NCI-H526 treated with DMSO at 0.1 percent for 48 hours (cell line): ENCODE data around the gene SAMD8.

Experiments used
- DNase-seq: peaks from one replicate; lab custom pipeline; 2025; lab: John Stamatoyannopoulos, UW

The SAMD8 gene

DNA sequence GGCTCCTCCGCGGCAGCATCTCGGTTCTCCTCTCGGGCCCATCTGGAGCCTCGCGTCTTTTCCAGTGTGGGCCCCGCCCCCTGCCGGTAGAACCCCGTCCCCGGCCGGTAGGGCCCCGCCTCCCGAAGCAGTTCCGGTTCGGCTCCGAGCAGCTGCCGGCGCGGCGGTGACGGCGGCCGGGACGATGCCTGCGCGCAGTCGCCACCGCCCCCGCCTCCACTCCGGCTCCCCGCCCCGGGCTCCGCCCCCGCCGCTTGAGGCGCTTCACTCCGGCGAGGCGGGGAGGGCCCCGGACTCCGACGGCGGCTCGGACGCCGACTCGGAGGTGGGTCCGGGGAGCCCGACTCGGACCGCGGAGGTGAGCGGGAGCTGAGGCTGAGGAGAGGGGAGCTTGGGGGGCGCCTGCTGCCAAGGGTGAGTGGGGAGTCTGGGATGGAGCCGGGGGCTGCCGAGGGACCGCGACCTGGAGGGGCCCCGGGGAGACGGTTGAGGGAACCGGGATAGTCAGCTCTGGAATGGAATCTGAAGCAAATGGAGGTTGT lies at the start of gene SAMD8:
Gene SAMD8 (plus strand): TSS at position 292 of the 542 bp plus-strand sequence. CDS start 38,873 bp downstream, outside the sequence.
- DNase-seq: peak; percentile 78

DNA sequence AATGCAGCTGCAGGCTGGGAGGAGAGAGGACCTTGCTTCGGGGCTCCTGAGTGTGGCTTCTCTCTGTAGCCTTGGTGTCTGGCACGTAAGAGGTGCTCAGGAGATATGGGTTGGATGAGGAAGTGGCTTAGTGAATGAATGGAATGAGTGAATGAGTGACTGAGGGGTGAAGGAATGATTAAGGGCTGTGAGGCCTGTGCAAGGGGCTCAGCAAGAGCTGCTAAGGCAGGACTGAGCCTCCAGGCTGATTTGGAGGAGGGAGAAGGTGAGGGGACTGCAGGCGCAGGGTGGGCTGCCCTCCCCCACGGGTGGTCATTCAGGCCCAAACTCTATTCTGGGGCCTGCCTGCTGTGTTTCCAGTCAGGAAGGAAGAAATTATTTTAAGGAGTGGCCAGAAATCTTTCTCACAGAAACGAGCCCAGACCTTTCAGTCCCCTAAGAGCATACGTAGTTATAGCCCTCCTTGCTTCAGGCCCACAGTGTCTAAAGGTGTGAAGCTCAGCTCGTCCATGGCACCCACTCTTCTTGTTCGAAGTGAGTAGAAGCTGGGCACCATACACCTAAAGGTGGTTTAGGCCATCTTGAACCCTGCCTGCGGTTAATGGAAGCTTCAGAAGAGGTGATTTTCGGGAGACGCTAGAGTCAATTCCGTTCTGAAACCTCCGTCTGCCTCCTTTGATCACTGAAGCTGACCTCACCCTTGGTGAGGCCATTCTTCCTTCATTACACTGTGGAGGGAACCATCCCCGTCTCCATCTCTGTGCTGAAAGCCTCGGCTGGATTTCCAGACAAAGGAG lies 49.5 kb upstream of the SAMD8 start:
- DNase-seq: no peak

DNA sequence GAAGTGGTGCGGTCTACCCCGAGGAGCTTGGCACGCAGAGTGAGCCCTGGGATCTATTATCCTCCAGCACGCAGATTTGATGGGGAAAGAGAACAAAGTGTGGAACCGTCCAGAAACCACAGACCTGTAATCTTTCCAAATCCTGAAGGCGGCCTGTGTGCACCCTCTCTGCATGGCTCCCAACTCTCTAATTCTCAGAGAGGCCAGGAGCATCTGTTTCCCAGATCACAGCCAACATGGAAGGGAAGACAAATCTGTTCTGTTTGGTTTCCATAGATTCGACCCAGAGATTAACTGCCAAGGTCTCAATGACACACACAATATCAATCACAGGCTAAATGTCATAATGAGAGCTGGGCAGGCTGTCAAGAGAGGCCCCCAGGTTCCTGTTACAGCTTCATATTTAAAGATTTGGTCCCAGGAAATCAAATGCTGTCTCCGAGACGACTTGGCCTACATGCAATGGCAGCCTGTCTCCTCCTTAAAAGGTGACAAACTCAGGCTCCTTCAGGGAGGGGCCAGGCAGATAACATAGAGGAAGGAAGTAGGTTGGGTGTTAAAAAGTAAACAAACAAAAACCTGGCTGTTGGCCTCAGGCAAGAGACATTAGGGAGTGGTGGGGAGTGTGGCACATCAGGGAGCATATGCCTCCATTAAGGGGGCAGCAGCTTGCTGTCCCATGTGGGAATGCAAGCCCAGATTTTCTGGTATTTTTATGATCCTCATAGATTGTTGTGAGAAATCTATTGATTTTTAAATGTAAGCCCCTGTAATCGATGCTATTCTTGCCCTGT lies 48.8 kb upstream of the SAMD8 start:
- DNase-seq: no peak

DNA sequence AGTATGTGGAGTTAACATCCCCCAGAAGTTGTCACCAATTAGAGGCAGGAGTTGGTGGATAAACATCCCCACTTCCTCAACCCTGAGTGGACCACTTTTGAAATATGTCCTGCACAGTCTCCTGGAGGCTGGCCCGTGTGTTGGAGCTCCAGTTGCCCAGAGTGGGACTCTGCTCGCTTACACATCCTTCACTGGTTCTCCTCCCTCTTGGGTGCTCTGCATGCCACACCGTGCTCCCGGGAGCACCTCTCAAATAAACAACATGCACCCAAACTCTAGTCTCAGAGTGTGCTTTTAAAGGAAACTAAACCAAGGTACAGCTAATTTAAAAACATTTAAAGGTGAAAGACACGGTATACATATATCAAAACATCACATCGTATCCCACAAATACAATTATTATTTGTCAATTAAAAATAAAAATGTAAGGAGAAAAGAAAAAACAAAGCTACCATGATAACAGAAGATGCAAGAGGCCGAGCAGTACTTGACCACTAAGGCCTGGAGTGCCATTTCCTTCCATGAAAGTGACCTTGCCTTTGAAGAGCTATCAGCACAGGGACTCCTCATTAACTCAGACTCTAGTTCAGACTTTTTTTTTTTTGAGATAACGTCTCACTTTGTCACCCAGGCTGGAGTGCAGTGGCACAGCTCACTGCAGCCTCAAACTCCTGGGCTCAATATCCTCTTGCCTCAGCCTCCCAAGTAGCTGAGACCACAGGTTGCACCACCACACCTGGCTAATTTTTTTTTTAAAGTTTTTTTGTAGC lies 47.8 kb upstream of the SAMD8 start:
- no peak for DNase-seq

DNA sequence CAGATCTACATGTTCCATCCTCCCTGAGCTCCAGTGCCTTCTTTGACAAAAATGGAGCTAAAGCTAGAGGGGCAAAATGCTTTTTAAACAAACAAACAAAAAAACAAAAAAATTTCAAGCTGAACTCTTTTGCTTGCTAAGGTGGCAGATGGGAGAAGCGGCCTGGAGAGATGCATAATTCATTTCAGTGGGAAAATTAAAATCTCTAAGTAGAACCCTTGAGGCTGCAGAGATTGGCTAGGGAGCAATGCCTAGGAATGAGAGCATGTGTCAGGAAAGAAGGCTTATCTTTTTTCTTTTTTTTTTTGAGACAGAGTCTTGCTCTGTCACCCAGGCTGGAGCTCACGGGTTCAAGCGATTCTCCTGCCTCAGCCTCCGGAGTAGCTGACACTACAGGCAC lies 46.4 kb upstream of the SAMD8 start:
- DNase-seq: no peak

DNA sequence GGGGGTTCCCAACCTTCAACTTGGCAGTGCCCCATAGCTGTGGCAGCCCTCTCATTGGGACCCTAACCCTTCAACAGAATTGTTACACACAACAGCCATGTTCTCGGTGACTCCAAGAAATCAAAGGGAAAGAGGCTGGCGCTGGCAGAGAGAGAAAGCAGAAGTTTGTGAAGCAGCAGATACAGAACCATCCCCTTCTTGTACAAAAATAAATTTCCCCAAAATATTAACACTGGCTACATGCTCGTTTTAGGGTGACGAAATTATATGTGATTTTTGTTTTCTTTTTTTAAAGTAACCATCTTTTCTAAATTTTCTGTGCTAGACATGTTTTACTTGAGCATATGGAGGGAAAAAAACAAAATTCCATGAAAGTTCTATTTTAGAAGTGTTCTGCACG lies 45.2 kb upstream of the SAMD8 start:
- no peak for DNase-seq

DNA sequence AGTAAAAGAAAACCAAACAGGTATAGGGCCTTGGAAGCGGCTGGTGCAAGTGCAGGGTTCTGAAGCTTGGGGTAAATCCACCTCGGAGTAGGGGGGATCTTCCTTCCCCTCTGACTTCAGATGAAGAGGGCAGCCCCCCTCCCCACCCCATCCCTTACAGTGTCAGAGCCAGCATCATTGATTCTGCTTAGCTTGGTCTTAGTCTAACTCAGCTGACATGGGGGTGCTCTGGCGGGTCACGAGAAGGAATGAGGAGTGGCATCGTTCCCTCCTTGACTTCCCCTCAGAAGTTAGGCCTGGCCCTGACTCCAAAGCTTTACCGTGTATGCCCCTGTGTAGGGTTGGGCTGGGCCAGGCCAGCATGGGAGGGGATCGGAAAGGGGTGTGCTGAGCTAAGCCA lies 44.2 kb upstream of the SAMD8 start:
- DNase-seq: no peak

DNA sequence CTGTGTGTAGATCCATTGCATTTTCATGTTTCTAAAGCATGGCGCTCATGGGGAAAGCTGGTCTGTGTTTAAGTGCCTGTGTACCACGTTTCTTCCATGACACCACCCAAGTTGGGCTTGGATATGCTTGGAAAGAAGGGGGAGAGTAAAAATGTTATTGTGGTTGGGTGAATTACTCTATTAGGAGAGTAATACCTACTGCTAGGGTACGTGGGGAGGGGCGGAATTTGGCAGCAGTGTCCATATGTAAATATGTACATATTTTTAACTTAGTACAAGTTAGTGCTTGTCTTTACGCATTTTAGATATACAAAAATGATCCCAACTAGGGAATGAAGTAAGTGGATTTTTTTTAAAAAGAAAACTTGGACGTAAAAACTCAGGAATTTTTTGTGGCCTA lies 42.9 kb upstream of the SAMD8 start:
- no peak for DNase-seq

DNA sequence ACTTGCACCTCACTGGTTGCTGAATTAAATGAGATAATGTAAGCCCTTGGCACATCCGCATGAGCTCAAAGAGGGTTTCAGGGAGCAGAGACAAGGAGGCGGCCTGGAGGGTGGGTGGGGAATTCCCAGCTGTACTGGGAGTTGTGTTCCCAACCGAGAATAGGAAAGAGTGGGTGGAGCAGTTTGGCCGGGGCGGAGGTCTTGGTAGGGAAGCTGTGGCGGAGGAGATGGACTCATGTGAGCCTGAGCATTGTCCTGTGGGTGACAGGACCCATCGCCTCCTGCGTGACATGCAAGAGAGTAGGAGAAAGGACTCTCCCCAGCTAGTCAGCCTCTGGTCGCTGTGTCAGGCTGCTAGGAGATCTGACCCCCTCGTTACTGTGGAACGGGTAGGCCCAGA lies 41.0 kb upstream of the SAMD8 start:
- DNase-seq: no peak

DNA sequence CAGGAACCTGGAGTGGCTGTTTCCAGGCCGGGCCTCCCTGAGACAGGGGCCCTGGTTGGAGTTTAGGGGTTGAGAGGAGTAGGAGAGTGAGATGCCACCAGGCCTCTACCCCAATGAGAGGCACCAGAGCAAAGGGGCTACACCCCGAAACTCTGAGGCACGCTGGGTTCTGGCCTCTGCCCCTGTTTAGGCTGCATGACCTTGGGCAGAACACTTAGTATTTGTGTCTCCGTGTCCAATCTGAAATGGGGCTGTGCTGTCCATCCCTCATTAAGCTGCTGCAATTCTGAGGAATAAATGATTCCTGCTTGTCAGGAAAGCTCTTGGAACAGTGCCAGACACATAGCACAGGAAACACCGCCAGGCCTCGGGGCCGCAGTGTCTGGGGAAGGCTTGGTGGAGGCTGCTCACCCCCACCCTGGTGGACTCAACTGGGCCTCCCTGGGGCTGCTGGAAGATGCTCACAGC lies 40.5 kb upstream of the SAMD8 start:
- no peak for DNase-seq

DNA sequence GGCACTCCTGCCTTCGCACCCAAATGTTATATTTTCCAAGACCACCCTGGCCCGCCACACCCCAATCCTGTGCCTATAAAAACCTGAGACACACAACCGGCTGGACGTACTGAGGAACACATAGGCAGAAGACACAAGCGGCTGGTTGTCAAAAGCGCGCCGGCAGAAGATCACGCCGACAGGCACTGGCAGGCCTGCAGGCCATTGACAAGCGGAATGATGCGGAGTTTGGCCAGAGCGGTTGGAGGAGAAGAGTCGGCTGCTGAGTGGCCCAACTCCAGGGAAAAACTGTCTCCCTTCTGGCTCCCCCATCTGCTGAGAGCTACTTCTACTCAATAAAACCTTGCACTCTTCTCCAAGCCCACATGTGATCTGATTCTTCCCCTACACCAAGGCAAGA lies 39.7 kb upstream of the SAMD8 start:
- DNase-seq: no peak

DNA sequence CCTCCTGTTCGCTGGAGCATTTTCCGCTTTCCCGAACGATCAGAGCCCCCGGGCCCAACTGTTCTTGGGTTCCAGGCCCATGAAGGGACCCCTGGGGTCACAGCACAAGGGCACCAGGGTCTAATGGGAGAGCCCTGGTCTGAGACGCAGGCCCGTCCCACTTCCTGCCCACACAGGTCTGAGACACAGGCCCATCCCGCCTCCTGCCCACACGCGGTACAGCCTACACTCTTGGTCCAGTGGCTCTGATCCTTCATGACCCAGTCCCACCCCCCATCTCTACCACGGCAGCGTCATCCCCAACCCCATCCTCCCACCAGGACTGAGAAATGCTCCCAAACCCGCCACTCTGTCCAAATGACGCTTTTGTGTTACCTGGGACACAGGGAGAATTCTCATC lies 38.7 kb upstream of the SAMD8 start:
- no peak for DNase-seq

DNA sequence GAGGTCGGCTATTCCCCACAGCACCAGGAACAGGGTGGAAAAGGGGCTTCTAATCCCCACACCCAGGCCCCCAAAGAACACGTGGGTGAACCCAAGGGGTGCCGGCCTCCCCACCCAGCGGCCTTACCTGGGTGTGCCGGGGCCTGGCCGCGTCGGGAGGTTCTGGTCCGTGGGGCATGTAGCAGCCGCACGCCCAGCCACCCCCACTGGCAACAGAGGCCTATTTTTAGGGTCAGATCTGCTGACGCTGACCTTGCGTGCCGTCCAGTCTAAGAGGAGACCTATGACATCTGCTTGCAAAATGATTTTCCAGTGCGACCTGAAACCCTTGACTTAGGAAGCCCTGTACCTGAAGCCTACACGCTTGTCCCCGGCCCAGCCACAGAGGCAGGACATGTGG lies 38.0 kb upstream of the SAMD8 start:
- no peak for DNase-seq

DNA sequence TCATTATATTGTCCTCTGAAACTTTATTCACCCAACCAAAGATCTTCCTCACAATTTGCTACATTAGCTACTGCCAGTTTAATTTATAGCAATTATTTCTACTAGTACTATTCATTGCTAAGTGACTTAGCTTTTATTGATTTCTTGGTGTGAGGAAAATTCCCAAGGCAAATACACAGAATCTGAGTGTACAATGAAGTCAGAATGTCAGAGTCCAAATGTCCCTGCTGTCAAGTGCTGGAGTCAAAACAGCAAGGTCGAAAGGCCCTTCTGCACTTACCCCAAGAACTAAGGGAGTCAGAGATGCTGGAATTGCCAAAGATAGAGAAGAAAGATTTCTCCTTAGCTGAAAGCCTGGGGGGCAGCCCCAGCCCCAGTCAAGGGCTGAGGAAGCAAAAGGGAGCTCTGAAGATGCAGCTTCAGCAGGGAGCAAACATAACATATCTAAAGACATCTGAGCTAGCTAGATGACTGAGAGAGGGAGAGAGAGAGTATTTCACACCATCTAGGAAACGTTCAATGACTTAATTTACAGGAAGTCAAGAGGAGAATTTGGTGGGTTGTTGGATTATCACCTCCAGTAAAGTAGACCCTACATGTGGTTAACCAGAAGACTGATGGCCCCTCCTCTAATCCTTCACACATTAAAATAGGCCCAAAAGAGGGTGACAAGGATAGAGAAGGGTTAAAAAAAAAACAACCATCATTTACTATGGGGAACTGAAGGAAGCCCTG lies 36.6 kb upstream of the SAMD8 start:
- no peak for DNase-seq

DNA sequence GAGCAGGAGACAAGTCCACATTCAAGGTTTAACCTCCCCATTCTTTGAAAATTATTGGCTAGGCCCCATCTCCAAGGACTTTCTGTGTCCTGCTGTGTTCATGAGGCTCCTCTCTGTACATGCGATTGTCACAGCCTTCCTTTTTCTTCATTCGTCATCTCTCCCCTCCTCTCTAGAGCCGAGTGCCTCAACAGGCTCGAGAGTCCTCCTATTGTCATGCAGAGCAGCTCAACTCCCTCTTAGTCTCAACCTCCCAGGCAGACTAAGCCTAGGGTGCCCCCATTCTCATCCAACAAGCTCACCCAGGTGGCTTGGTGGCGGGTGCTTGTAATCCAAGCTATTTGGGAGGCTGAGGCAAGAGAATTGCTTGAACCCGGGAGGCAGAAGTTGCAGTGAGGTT lies 35.1 kb upstream of the SAMD8 start:
- no peak for DNase-seq

DNA sequence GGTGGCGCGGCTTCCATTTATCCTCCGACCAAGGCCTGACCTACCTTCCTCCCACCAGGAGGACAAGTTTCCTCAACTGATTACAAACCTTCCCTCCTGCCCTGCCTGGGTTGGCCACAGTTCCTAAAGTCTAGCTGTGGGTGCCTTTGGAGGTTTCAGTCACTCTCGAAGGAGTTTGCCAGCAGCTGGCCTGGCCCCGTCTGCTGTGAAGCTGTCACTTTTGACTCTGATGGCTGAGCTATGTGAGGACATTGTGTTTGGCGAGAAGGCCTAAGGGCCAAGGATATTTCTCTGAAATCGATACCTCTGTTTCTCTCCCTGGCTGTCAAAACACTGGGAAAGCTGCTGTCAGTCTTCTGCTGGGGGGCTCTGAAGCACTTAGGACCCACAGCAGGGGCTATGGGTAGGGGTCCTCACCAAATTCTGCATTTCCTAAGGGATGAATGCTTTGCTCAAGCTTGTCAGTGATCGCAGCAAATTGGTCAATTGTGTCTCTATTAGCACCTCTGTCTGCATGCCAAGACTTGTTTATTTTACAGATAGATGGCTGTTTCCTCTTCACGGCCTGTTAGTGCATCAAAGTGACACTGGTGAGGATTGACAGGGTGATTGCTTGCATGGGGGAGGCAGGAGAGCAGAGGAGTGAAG lies 31.9 kb upstream of the SAMD8 start:
- DNase-seq: no peak

DNA sequence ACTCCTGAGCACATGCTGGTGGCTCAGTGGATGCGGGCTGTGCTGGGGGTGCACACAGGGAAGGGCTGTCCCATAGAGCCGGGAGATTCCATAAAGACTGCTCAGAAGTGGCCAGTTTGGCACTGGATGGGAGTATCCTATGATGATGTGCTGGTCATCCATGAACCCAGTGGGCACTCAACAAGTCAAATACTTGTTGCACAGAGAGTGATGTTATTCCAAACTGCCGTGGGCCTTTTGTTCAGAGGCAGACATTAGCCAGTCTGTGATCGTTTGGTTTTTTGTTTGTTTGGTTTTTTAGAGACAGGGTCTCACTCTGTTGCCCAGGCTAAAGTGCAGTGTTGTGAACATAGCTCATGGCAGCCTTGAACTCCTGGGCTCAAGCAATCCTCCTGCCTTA lies 30.9 kb upstream of the SAMD8 start:
- no peak for DNase-seq

DNA sequence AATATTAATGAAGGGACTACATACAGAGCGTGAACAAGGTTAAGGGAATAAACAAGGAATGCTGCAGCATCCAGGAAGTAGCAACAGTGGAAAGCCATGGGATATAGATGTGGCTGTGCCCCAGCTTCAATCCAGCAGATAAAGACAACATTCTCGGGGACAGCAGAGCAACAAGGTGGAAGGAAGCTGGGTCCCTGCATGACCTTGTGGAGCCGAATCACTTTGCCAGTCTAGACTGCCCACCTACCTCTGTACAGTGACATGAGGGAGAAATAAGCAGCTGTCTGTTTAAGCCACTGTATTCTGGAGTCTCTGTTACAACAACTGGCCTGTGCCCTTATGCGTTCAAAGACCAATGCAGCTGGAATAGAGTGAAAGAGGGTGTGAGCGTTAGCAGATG lies 30.1 kb upstream of the SAMD8 start:
- no peak for DNase-seq

DNA sequence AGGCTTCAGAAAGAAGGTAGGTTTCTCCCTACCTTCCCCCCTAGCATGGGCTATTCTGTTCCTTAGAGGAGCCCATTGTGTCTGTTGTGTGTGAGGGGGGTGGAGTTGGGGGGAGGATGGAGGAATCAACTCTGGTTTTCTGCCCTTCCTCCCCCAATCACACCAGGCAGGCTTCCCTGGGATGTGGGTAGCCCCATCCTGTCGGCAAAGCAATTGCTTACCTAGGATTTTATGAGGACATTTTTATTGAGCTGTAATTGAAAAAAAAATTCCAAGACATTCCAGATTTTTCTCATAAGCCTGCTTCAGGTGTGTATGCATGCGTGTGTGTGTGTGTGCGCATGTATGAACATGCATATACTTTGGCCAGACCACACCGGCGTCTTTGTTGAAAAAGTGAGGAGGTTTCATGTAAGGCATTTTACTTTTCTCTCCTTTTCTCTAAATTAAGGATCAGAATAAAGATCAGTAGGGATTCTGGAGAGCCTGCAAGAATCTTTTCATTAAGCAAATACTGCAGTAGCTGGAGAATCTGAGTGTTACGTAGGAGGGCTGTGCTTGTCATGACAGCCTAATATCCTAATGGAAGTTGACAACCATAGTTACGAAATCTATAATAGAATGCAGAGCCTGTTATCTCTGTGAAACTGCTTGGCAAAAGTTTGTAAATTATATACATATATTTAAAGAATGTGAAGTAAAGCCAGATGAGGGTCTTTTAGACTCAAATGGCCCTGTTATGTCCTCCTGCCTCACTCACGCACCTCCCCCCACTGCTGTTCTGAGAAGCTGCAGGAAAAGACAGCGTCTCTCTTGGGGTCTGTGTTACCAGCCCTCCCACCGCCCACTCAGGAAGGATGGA lies 27.3 kb upstream of the SAMD8 start:
- no peak for DNase-seq

DNA sequence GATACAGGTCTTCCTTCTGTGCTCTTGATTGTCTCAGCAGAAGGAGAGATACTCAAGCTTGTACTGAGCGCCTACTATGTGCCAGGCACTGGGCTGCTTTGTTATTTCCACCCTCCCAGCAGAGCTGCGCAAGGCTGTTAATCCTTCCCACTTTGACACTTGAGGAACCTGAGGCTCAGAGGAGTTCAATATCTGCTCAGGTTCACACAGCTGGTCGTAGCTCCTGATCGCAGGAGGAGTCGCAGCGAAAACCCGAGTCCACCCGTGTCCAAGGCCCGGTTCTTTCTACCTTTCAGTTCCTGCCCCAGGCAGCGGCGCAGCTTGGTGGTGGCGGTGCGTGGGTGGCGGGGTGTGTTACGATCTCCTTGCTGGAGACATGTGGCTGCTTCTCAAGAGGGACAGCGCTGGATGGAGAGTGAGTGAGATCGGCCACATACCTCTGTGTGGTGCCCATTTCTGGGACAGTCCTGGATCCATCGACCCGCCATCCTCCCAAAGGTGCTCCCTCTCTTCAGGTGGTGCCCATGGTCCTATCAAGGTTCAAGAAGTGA lies 26.5 kb upstream of the SAMD8 start:
- no peak for DNase-seq
